Sigmoid colon (tissue), 4 donors: ENCODE measurements around the gene CHMP1A.
"Not testable (repeated sequence)": the region's sequence is repeated elsewhere in the genome, so short reads cannot be mapped to it uniquely, and the experiment has no call there.

Experiments
- EP300 ChIP-seq, 4 donors: sonication (generic); formaldehyde crosslinking; IDR thresholded peaks; one replicate each; pipeline ENCODE4 v1.6.1; 2017; ENCODE audit warnings: antibody characterized with exemption in 4 of 4
- POLR2A ChIP-seq, 2 donors: fragments of 450-650 bp; IDR thresholded peaks; one replicate each; pipeline ENCODE4 v1.6.1; 2016; ENCODE audit warnings: antibody characterized with exemption in 2 of 2, mild to moderate bottlenecking in 2 of 2, moderate library complexity in 2 of 2
- TF ChIP-seq, protein P1 (sequence below), 4 experiments: fragments of 450-650 bp in 3 of 4; fragments of 200-600 bp in 1 of 4; IDR thresholded peaks; one replicate each; pipeline ENCODE4 v1.5.1; 2016 to 2019; ENCODE audit warnings: antibody characterized with exemption in 4 of 4, mild to moderate bottlenecking in 3 of 4, moderate library complexity in 2 of 4

- TF ChIP-seq EP300, POLR2A (IDR thresholded peaks at IDR 0.05): not testable (repeated sequence)
- TF ChIP-seq, protein P1, sequence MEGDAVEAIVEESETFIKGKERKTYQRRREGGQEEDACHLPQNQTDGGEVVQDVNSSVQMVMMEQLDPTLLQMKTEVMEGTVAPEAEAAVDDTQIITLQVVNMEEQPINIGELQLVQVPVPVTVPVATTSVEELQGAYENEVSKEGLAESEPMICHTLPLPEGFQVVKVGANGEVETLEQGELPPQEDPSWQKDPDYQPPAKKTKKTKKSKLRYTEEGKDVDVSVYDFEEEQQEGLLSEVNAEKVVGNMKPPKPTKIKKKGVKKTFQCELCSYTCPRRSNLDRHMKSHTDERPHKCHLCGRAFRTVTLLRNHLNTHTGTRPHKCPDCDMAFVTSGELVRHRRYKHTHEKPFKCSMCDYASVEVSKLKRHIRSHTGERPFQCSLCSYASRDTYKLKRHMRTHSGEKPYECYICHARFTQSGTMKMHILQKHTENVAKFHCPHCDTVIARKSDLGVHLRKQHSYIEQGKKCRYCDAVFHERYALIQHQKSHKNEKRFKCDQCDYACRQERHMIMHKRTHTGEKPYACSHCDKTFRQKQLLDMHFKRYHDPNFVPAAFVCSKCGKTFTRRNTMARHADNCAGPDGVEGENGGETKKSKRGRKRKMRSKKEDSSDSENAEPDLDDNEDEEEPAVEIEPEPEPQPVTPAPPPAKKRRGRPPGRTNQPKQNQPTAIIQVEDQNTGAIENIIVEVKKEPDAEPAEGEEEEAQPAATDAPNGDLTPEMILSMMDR (IDR thresholded peaks at IDR 0.05): not testable (repeated sequence)
Measured at GRCh38 chr16:89667000-89667399, 9.5 kb upstream of the CHMP1A start.
